Measurements from ENCODE around the gene TSPAN16. TPM values are rescaled to one million over a fixed set of nuclear protein-coding genes. Genes with fewer than 3 reads are reported as not detected.
A peak's percentile ranks its signal among the peaks of the same experiment; 100 is the strongest.

Gene TSPAN16
- total and polyA plus RNA-seq, 3 donors from 2014 or later: 42.5 to 180 (median 137) TPM

GRCh38 chr19:11291415-11291814 is 4.5 kb upstream of the TSPAN16 start:
- H3K27me3 ChIP-seq: no peaks in the 10 kb centered on the region
- TF ChIP-seq CTCF (IDR thresholded peaks at IDR 0.05) (no peak), POLR2A (IDR thresholded peaks at IDR 0.05) (no peak)
- H3K9me3 ChIP-seq: no peaks in the 10 kb centered on the region
- DNase-seq: no peak
- no peaks in the 10 kb centered on the region for H3K4me1 ChIP-seq
- no peaks in the 10 kb centered on the region for H3K36me3 ChIP-seq (ENCODE audit: low read depth, missing control alignments)
- no peak overlapping the region for H3K27ac ChIP-seq
- WGBS, 2 donors: 85 to 92% methylated on average over 7 of the region's 7 CpGs
- intact Hi-C loops (cut with DNase I; ENCODE audit: low total_unique reads): loop anchor here (10.0 kb wide), 2 partner anchors 83 to 153 kb away; partner anchors contain the start of gene SWSAP1
- H3K4me3 ChIP-seq: no peak overlapping the region

GRCh38 chr19:11291991-11292390 is 4.0 kb upstream of the TSPAN16 start:
- H3K9me3 ChIP-seq: no peaks in the 10 kb centered on the region
- intact Hi-C loops (cut with DNase I; ENCODE audit: low total_unique reads): loop anchor here (10.0 kb wide), 2 partner anchors 83 to 153 kb away; partner anchors contain the start of gene SWSAP1
- WGBS, 2 donors: 68 to 70% methylated on average over 1 of the region's 1 CpG
- no peak for DNase-seq
- no peak overlapping the region for H3K4me3 ChIP-seq
- H3K36me3 ChIP-seq (ENCODE audit: low read depth, missing control alignments): no peaks in the 10 kb centered on the region
- no peaks in the 10 kb centered on the region for H3K27me3 ChIP-seq
- H3K27ac ChIP-seq: no peak overlapping the region
- peaks cover 1% of the 10 kb centered on the region for H3K4me1 ChIP-seq
- no peak for TF ChIP-seq CTCF (IDR thresholded peaks at IDR 0.05)
- TF ChIP-seq POLR2A (IDR thresholded peaks at IDR 0.05): no peak

- TF ChIP-seq POLR2A (IDR thresholded peaks at IDR 0.05) (no peak), CTCF (IDR thresholded peaks at IDR 0.05) (peak; percentile 92 to 97 (median 96))
- Histone ChIP-seq H3K4me1 (peaks cover 2% of the 10 kb centered on the region), H3K36me3 (ENCODE audit: low read depth, missing control alignments) (no peaks in the 10 kb centered on the region), H3K27ac (peak overlapping the region in 1 of 2 donors; percentile 19), H3K4me3 (peak overlapping the region; percentile 20 to 39), H3K27me3 (no peaks in the 10 kb centered on the region), H3K9me3 (no peaks in the 10 kb centered on the region)
- peak; percentile 95 for DNase-seq
- 3% methylated on average over 35 to 41 of the region's 41 CpGs for WGBS, 2 donors
- intact Hi-C loops (cut with DNase I; ENCODE audit: low total_unique reads): loop anchor here (10.0 kb wide), 2 partner anchors 81 to 151 kb away; partner anchors contain the start of gene SWSAP1
Measured at GRCh38 chr19:11293433-11294389, 2.2 kb upstream of the TSPAN16 start.

- intact Hi-C loops (cut with DNase I; ENCODE audit: low total_unique reads): loop anchor here (10.0 kb wide), 2 partner anchors 80 to 150 kb away; partner anchors contain the start of gene SWSAP1
- no peak overlapping the region for H3K4me3 ChIP-seq
- no peak for TF ChIP-seq CTCF (IDR thresholded peaks at IDR 0.05)
- no peak for TF ChIP-seq POLR2A (IDR thresholded peaks at IDR 0.05)
- no peaks in the 10 kb centered on the region for H3K27me3 ChIP-seq
- H3K36me3 ChIP-seq (ENCODE audit: low read depth, missing control alignments): no peaks in the 10 kb centered on the region
- whole genome bisulfite sequencing, 2 donors: 83 to 93% methylated on average over 4 of the region's 4 CpGs
- H3K4me1 ChIP-seq: peaks cover 2% of the 10 kb centered on the region
- no peak overlapping the region for H3K27ac ChIP-seq
- H3K9me3 ChIP-seq: no peaks in the 10 kb centered on the region
- DNase-seq: no peak
Measured at GRCh38 chr19:11295180-11295579, 780 bp upstream of the TSPAN16 start.

All from testis (tissue), 3 donors.